Measurements from ENCODE around the gene ADAMTSL2.

DNA sequence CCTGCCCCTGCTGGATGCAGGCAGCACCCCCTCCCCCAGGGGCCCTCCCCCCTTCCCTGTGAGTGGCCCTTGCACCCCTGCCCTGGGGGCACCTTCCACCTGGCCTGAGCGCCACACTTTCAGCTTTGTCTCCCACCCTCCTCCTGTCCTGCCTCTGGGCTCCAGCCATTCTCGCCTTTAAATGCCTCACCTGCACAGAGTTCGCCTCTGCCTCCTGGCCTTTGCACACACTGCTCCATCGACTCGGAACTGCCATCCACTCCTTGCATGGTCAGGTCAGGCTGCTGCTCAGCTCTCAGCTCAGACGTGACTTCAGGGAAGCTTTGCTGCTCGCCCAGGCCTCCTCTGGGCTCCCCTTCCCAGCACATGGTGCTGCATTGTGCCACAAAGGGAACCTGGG is 64.5 kb downstream of the ADAMTSL2 start:
- TF ChIP-seq, protein P1, sequence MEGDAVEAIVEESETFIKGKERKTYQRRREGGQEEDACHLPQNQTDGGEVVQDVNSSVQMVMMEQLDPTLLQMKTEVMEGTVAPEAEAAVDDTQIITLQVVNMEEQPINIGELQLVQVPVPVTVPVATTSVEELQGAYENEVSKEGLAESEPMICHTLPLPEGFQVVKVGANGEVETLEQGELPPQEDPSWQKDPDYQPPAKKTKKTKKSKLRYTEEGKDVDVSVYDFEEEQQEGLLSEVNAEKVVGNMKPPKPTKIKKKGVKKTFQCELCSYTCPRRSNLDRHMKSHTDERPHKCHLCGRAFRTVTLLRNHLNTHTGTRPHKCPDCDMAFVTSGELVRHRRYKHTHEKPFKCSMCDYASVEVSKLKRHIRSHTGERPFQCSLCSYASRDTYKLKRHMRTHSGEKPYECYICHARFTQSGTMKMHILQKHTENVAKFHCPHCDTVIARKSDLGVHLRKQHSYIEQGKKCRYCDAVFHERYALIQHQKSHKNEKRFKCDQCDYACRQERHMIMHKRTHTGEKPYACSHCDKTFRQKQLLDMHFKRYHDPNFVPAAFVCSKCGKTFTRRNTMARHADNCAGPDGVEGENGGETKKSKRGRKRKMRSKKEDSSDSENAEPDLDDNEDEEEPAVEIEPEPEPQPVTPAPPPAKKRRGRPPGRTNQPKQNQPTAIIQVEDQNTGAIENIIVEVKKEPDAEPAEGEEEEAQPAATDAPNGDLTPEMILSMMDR (IDR thresholded peaks at IDR 0.05): no peak
- TF ChIP-seq POLR2A (IDR thresholded peaks at IDR 0.05) (no peak), EP300 (IDR thresholded peaks at IDR 0.05) (no peak)

Measured in tibial nerve (tissue), 4 donors.